Stomach (tissue), 4 donors: ENCODE results near the gene KCND2.

Experiments used
- POLR2A ChIP-seq, 4 donors: fragments of 450-650 bp; IDR thresholded peaks; one replicate each; pipeline ENCODE4 v1.6.1; 2016; ENCODE audit warnings: antibody characterized with exemption in 4 of 4, control low read depth in 2 of 4, mild to moderate bottlenecking in 1 of 4, moderate library complexity in 1 of 4
- POLR2AphosphoS5 ChIP-seq, 3 donors: sonication (generic); formaldehyde crosslinking; IDR thresholded peaks; one replicate each; pipeline ENCODE4 v1.6.1; 2016; ENCODE audit warnings: antibody characterized with exemption in 3 of 3
- TF ChIP-seq, protein P1 (sequence below), 7 experiments: fragments of 450-650 bp in 4 of 7; fragments of 200-600 bp in 3 of 7; sonication (generic) in 3 of 7; IDR thresholded peaks; one replicate each; pipeline ENCODE4 v1.5.1; 2016 to 2019; ENCODE audit warnings: antibody characterized with exemption in 7 of 7, control low read depth in 2 of 7, mild to moderate bottlenecking in 1 of 7

DNA sequence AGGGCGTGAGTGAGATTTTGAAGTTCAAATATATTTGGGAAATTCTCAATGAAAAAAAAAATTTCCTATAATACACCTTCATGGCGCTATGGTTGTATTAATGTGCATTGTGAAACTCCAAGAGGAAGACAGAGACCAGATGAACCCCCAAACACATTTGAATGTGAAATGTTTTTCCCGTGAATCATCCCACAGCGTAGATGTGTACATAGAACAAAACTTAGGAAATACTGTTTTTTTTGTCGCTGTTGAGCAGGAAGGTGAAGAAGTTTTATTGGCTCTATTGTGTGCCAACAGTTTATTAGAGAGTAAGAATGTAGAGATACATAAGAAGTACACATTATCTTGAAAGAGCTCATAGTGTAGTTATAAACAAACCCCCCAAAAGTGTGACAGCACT lies 134.0 kb downstream of the KCND2 start:
- TF ChIP-seq, protein P1, sequence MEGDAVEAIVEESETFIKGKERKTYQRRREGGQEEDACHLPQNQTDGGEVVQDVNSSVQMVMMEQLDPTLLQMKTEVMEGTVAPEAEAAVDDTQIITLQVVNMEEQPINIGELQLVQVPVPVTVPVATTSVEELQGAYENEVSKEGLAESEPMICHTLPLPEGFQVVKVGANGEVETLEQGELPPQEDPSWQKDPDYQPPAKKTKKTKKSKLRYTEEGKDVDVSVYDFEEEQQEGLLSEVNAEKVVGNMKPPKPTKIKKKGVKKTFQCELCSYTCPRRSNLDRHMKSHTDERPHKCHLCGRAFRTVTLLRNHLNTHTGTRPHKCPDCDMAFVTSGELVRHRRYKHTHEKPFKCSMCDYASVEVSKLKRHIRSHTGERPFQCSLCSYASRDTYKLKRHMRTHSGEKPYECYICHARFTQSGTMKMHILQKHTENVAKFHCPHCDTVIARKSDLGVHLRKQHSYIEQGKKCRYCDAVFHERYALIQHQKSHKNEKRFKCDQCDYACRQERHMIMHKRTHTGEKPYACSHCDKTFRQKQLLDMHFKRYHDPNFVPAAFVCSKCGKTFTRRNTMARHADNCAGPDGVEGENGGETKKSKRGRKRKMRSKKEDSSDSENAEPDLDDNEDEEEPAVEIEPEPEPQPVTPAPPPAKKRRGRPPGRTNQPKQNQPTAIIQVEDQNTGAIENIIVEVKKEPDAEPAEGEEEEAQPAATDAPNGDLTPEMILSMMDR (IDR thresholded peaks at IDR 0.05) = no peak
- no peak for TF ChIP-seq POLR2A (IDR thresholded peaks at IDR 0.05)
- TF ChIP-seq POLR2AphosphoS5 (IDR thresholded peaks at IDR 0.05) = no peak
